ENCODE data around the gene WFS1.

WFS1 gene

DNA sequence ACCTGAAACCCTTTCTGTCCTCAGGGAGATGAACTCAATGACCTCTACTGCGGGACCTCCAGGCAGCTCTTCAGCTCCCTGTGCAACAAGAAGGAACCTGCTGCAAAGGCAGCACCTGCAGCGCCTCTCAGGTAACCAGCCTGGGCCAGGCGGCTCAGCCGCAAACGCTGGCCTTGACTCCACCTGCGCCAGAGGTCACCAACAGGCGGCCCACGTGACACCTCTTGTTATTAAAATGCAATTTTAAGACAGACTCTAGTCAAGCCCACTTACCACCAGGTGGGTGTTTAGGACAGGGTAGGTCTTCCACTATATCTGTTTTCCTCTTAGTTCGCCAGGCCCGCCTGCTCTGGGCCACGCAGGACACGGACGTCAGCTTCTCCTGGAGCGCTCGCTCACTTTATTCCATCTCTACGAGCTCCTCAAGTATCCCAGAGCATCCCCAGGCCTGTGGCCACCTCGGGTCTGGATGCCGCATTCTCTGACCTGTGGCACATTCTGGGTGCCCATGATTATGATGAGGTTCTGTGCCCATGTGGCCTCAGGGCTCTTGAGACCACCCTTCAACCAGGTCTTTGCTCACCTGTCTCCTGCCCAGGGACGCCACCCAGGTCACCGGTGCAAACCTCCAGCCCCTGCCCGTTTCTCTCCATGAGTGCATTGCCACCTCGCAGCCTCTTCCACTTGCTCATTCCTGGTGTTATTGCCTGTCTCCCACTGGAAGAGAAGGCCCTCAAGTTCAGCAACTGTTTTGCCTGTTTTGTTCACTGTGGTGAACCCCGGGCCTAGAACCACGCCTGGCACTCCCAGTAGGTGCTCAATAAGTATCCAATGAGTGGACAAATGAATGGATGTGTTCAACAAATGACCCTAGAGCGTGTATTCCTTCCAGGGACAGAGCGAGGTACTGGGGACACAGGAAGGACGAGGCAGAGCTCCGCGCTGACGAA, 36.5 kb upstream of the WFS1 start:
- TF ChIP-seq EP300 (IDR thresholded peaks at IDR 0.05; ENCODE audit: borderline replicate concordance) (no peak), ZBTB7A (IDR thresholded peaks at IDR 0.05; ENCODE audit: low read depth) (no peak), CEBPB (IDR thresholded peaks at IDR 0.05) (no peak), TCF12 (IDR thresholded peaks at IDR 0.05; ENCODE audit: low read depth) (no peak), YY1 (IDR thresholded peaks at IDR 0.05; ENCODE audit: low read depth) (no peak), EGR1 (IDR thresholded peaks at IDR 0.05) (no peak), FOXM1 (IDR thresholded peaks at IDR 0.05; ENCODE audit: borderline replicate concordance, low read depth) (no peak), RAD21 (IDR thresholded peaks at IDR 0.05; ENCODE audit: low read depth) (no peak), TEAD4 (IDR thresholded peaks at IDR 0.05) (no peak), CREB1 (IDR thresholded peaks at IDR 0.05; ENCODE audit: low read depth) (no peak)
- TF ChIP-seq, protein P1, sequence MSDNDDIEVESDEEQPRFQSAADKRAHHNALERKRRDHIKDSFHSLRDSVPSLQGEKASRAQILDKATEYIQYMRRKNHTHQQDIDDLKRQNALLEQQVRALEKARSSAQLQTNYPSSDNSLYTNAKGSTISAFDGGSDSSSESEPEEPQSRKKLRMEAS (IDR thresholded peaks at IDR 0.05): no peak

- no peak for TF ChIP-seq TCF12 (IDR thresholded peaks at IDR 0.05; ENCODE audit: low read depth)
- TF ChIP-seq NFIC (IDR thresholded peaks at IDR 0.05): no peak
- TF ChIP-seq YY1 (IDR thresholded peaks at IDR 0.05; ENCODE audit: low read depth): no peak
- TF ChIP-seq, protein P1 (IDR thresholded peaks at IDR 0.05): no peak
- TF ChIP-seq FOXM1 (IDR thresholded peaks at IDR 0.05; ENCODE audit: borderline replicate concordance, low read depth): no peak
- TF ChIP-seq CEBPB (IDR thresholded peaks at IDR 0.05): no peak
- no peak for TF ChIP-seq EGR1 (IDR thresholded peaks at IDR 0.05)
- TF ChIP-seq USF1 (IDR thresholded peaks at IDR 0.05): no peak
- TF ChIP-seq TAF1 (IDR thresholded peaks at IDR 0.05; ENCODE audit: low read depth): no peak
Observed at GRCh38 chr4:6233929-6234328, 35.7 kb upstream of the WFS1 start.

DNA sequence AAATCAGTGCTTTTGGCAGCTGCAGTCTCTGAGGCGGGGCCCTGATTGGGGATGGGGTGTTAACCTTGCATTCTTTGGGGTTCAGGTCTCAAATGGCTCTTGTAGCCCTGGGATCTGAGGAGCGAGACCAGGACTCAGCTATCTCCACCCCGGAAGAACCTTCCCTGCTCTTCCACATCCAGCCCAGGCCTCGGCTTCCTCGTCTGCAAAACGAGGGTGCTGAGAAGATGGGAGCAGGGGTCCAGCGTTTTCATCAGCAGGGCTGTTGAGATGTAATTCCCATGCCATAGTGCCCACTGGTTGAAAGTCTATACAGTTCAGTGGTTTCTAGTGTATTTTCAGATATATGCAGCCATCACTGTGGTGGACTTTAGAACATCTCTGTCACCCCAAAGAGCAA, 34.6 kb upstream of the WFS1 start:
- TF ChIP-seq YY1 (IDR thresholded peaks at IDR 0.05; ENCODE audit: low read depth) (no peak), CREB1 (IDR thresholded peaks at IDR 0.05; ENCODE audit: low read depth) (no peak), EGR1 (IDR thresholded peaks at IDR 0.05) (no peak), TAF1 (IDR thresholded peaks at IDR 0.05; ENCODE audit: low read depth) (no peak), REST (IDR thresholded peaks at IDR 0.05; ENCODE audit: low read depth) (no peak)

DNA sequence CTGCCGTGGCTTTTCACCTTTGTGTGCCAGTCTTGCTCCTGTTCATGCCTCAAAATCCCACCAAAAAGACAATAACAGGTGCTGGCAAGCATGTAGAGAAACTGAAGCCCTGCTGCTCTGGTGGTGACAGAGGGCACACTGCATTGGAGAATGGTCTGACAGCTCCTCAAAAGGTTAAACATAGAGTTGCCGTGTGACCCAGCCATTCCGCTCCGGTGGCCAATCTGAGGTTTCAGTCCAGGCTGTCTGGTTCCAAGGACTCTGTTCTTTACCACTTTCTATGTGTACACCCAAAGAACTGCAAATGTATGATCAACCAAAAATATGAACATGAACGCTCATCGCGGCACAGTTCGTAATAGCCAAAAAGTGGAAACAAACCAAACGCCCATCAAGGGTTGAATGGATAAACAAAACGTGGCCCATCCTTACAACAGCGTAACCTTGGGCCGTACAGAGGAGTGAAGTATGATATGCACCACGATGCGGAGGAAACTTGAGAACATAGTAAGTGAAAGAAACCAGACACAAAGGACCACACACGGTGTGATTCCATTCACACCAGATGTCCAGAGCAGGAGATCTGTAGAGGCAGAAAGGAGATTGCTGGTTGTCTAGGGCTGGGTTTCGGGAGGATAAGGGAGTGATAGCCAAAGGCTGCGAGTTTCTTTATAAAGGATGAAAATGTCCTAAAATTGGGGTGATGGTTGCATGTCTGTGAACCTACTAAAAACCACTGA, 33.6 kb upstream of the WFS1 start:
- TF ChIP-seq RAD21 (IDR thresholded peaks at IDR 0.05; ENCODE audit: low read depth) (no peak), NFIC (IDR thresholded peaks at IDR 0.05) (no peak), CEBPB (IDR thresholded peaks at IDR 0.05) (no peak), YY1 (IDR thresholded peaks at IDR 0.05; ENCODE audit: low read depth) (no peak), EGR1 (IDR thresholded peaks at IDR 0.05) (no peak), EP300 (IDR thresholded peaks at IDR 0.05; ENCODE audit: borderline replicate concordance) (no peak), USF1 (IDR thresholded peaks at IDR 0.05) (no peak), TEAD4 (IDR thresholded peaks at IDR 0.05) (no peak), ZBTB7A (IDR thresholded peaks at IDR 0.05; ENCODE audit: low read depth) (no peak), FOXM1 (IDR thresholded peaks at IDR 0.05; ENCODE audit: borderline replicate concordance, low read depth) (no peak)
- TF ChIP-seq, protein P1 (IDR thresholded peaks at IDR 0.05): no peak

DNA sequence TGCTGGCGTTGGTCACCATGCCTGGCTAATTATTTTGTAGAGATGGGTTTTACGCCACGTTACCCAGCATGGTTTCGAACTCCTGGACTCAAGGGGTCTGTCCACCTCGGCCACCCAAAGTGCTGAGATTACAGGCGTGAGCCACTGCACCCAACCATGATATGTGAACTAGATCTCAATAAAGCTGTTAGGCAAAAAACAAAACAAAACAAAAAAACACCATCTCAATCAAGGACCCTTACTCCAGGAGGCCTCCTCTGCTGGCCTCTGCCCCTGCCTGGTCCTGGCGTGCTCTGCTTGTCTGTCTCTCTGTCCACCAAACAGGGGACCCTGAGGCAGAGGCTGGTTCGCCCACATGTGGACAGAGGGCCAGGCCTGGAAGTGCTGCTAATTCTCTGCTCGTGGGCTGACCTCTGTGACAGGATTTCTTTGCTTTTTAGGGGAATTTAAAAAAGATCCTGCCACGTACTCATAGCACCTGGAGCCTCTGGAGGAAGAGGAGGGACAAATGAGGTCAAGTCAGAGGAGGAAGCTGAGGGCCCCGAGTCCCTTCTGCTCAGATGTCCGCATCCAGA, 32.7 kb upstream of the WFS1 start:
- no peak for TF ChIP-seq NFIC (IDR thresholded peaks at IDR 0.05)
- no peak for TF ChIP-seq REST (IDR thresholded peaks at IDR 0.05; ENCODE audit: low read depth)
- no peak for TF ChIP-seq FOXM1 (IDR thresholded peaks at IDR 0.05; ENCODE audit: borderline replicate concordance, low read depth)
- no peak for TF ChIP-seq EGR1 (IDR thresholded peaks at IDR 0.05)
- no peak for TF ChIP-seq TEAD4 (IDR thresholded peaks at IDR 0.05)
- TF ChIP-seq, protein P1 (IDR thresholded peaks at IDR 0.05): no peak
